Right lobe of liver (tissue), 4 donors: Measurements from ENCODE around the gene SCTR.

Source experiments
- CTCF ChIP-seq, 4 donors: fragments of 200-600 bp in 3 of 4; fragments of 450-650 bp in 1 of 4; IDR thresholded peaks; one replicate each; pipeline versions ENCODE4 v1.5.1 to v1.8.0; 2016 to 2022; ENCODE audit warnings: antibody characterized with exemption in 4 of 4, mild to moderate bottlenecking in 2 of 4
- POLR2A ChIP-seq: fragments of 450-650 bp; IDR thresholded peaks from one replicate; pipeline ENCODE4 v1.6.1; 2017; ENCODE audit warnings: antibody characterized with exemption, mild to moderate bottlenecking
- donor health status: DM: no; HTN: no; CAD: no.
- donor health status: DM: no; HTN: no; CAD: no.
- donor health status: DM: no; HTN: yes; CAD: no.

GRCh38 chr2:119402106-119402505 is 122.2 kb downstream of the SCTR start:
- no peak for TF ChIP-seq POLR2A
- TF ChIP-seq CTCF (IDR thresholded peaks at IDR 0.05), result no peak
